Keratinocyte (primary cell): ENCODE data around the gene GOLGA7B. TPM values are rescaled to one million over a fixed set of nuclear protein-coding genes. Genes with fewer than 3 reads are reported as not detected.

ENCODE experiments used
- DNase-seq: peaks from one replicate; pipeline ENCODE4 v3.0.0-alpha.2; 2011; ENCODE audit warnings: low read depth, missing footprints, low spot score
- FAIRE-seq: peaks from 2 replicates; lab custom pipeline; 2011; peaks lifted over from hg19 to GRCh38; lab: Jason Lieb, UNC
- H2AFZ ChIP-seq: 2 replicates; pipeline ENCODE4 v1.6.0; 2012; ENCODE audit warnings: low read length, control low read depth, inconsistent platforms; ENCODE audit not compliant: control insufficient read depth
- H3K27ac ChIP-seq: 2 replicates; pipeline ENCODE4 v1.5.1; 2011; ENCODE audit warnings: low read length; ENCODE audit not compliant: control insufficient read depth, insufficient read depth
- H3K27me3 ChIP-seq: 3 replicates; pipeline ENCODE4 v1.6.0; 2011; ENCODE audit warnings: low read length; ENCODE audit not compliant: control insufficient read depth, insufficient read depth; ENCODE audit errors: extremely low read depth
- H3K36me3 ChIP-seq, 2 experiments: 2 replicates in 1 of 2; 3 replicates in 1 of 2; pipeline ENCODE4 v1.5.1; 2011; ENCODE audit warnings: low read length in 2 of 2, mild to moderate bottlenecking in 1 of 2; ENCODE audit not compliant: control insufficient read depth in 2 of 2, insufficient read depth in 2 of 2; ENCODE audit errors: extremely low read depth in 1 of 2
- H3K4me1 ChIP-seq: 3 replicates; pipeline ENCODE4 v1.5.1; 2011; ENCODE audit warnings: low read length; ENCODE audit not compliant: control insufficient read depth, insufficient read depth; ENCODE audit errors: extremely low read depth
- H3K4me2 ChIP-seq: 3 replicates; pipeline ENCODE4 v1.6.0; 2011; ENCODE audit warnings: low read depth, low read length; ENCODE audit not compliant: control insufficient read depth, insufficient read depth; ENCODE audit errors: extremely low read depth
- H3K4me3 ChIP-seq, 3 experiments: fragments of 200-600 bp in 1 of 3; sonication (generic) in 1 of 3; 2 replicates in 2 of 3; 3 replicates in 1 of 3; pipeline ENCODE4 v1.5.1; 2011 to 2016; ENCODE audit warnings: low read length in 3 of 3, mild to moderate bottlenecking in 3 of 3, control low read depth in 2 of 3, inconsistent platforms in 1 of 3, low read depth in 1 of 3, mixed read lengths in 1 of 3, mixed run types in 1 of 3, moderate library complexity in 1 of 3; ENCODE audit not compliant: control insufficient read depth in 2 of 3, insufficient read depth in 2 of 3; ENCODE audit errors: extremely low read depth in 1 of 3
- H3K79me2 ChIP-seq: 2 replicates; pipeline ENCODE4 v1.6.0; 2012; ENCODE audit warnings: low read length; ENCODE audit not compliant: control insufficient read depth, insufficient read depth
- H3K9ac ChIP-seq: 3 replicates; pipeline ENCODE4 v1.6.0; 2011; ENCODE audit warnings: low read length; ENCODE audit not compliant: control insufficient read depth, insufficient read depth; ENCODE audit errors: extremely low read depth
- H3K9me1 ChIP-seq: 3 replicates; pipeline ENCODE4 v1.6.0; 2011; ENCODE audit warnings: low read length; ENCODE audit not compliant: control insufficient read depth, insufficient read depth; ENCODE audit errors: extremely low read depth
- H3K9me3 ChIP-seq: 2 replicates; pipeline ENCODE4 v1.5.1; 2012; ENCODE audit warnings: low read depth, low read length; ENCODE audit not compliant: control insufficient read depth
- H4K20me1 ChIP-seq: 3 replicates; pipeline ENCODE4 v1.6.0; 2011; ENCODE audit warnings: low read length; ENCODE audit not compliant: control insufficient read depth, insufficient read depth; ENCODE audit errors: extremely low read depth
- CTCF ChIP-seq, 3 experiments: IDR thresholded peaks in 1 of 3; conservative IDR thresholded peaks in 1 of 3; optimal IDR thresholded peaks in 1 of 3; 2 replicates in 2 of 3; 3 replicates in 1 of 3; pipeline versions ENCODE3 to v1.5.1; 2011; ENCODE audit warnings: low read length in 3 of 3, mild to moderate bottlenecking in 3 of 3, moderate library complexity in 2 of 3, control low read depth in 1 of 3, inconsistent platforms in 1 of 3; ENCODE audit not compliant: insufficient read depth in 2 of 3; ENCODE audit errors: extremely low read depth in 1 of 3
- EZH2 ChIP-seq: IDR thresholded peaks from one replicate; pipeline ENCODE4 v1.6.1; 2012; ENCODE audit warnings: inconsistent platforms, mild to moderate bottlenecking, low read length, moderate library complexity
- dilution Hi-C: fragments of 300-500 bp; cut with MboI; formaldehyde crosslinking; loops from one replicate; pipeline ENCODE4 v1.7.0; 2020; ENCODE audit warnings: low sequenced_read_pairs; ENCODE audit not compliant: extremely low pct_ligation_motif_present
- polyA plus RNA-seq, 5 experiments: library from polyadenylated mRNA; depleted of rRNA in 3 of 5; stranded (reverse) in 3 of 5; stranded (forward) in 1 of 5; unstranded in 1 of 5; fragments of >200 nt; gene quantifications; 1 replicate in 1 of 5; 2 replicates in 3 of 5; 3 replicates in 1 of 5; pipeline versions ENCODE4 v1.2.1 to v1.2.3, GENCODE V29; 2011 to 2012; ENCODE audit warnings: missing spikeins in 2 of 5, low read depth in 1 of 5, low replicate concordance in 1 of 5

The GOLGA7B gene
- polyA plus RNA-seq, 1 donor (not counting 4 experiments of a cell fraction or from before 2014, with no cell fraction given), result 4.9 TPM

GRCh38 chr10:97901381-97901780, 51.7 kb downstream of the GOLGA7B start:
- Histone ChIP-seq H3K4me2 (no peak overlapping the region), H3K79me2 (no peaks in the 10 kb centered on the region), H3K27me3 (peaks cover 5% of the 10 kb centered on the region), H4K20me1 (no peaks in the 10 kb centered on the region), H3K9me3 (no peaks in the 10 kb centered on the region), H3K9me1 (no peaks in the 10 kb centered on the region), H2AFZ (no peak overlapping the region), H3K4me1 (no peaks in the 10 kb centered on the region), H3K4me3 (no peak overlapping the region), H3K9ac (no peak overlapping the region), H3K36me3 (no peaks in the 10 kb centered on the region), H3K27ac (no peak overlapping the region)
- dilution Hi-C loops, result no loop called here
- DNase-seq (no peak), FAIRE-seq (no peak)
- TF ChIP-seq CTCF (optimal IDR thresholded peaks at IDR 0.05 in 1 of 3, IDR thresholded peaks at IDR 0.05 in 1 of 3, conservative IDR thresholded peaks at IDR 0.05 in 1 of 3; ENCODE audit: extremely low read depth in 1 of 3, insufficient read depth in 2 of 3, low read length in 3 of 3) (no peak), EZH2 (no peak)

GRCh38 chr10:97903128-97904017, 53.7 kb downstream of the GOLGA7B start:
- Histone ChIP-seq H3K36me3 (no peaks in the 10 kb centered on the region), H3K4me1 (no peaks in the 10 kb centered on the region), H3K4me3 (no peak overlapping the region), H2AFZ (no peak overlapping the region), H3K9me1 (no peaks in the 10 kb centered on the region), H3K4me2 (no peak overlapping the region), H3K9ac (no peak overlapping the region), H4K20me1 (no peaks in the 10 kb centered on the region), H3K9me3 (no peaks in the 10 kb centered on the region), H3K27ac (no peak overlapping the region), H3K27me3 (peaks cover 5% of the 10 kb centered on the region), H3K79me2 (no peaks in the 10 kb centered on the region)
- DNase-seq (no peak), FAIRE-seq (no peak)
- TF ChIP-seq CTCF (optimal IDR thresholded peaks at IDR 0.05 in 1 of 3, IDR thresholded peaks at IDR 0.05 in 1 of 3, conservative IDR thresholded peaks at IDR 0.05 in 1 of 3; ENCODE audit: extremely low read depth in 1 of 3, insufficient read depth in 2 of 3, low read length in 3 of 3) (no peak), EZH2 (no peak)
- dilution Hi-C loops, result no loop called here
